GM18505 (cell line): Measurements from ENCODE around the gene IL22RA2.
A peak's percentile ranks its signal among the peaks of the same experiment; 100 is the strongest.
"Not testable (repeated sequence)": the region's sequence is repeated elsewhere in the genome, so short reads cannot be mapped to it uniquely, and the experiment has no call there.

Source experiments
- ATAC-seq: cut with Tn5 transposase; IDR thresholded peaks from one replicate; pipeline ENCODE4 v1.9.1; 2021; ENCODE audit not compliant: unreplicated experiment
- POLR2A ChIP-seq: IDR thresholded peaks from 4 replicates; pipeline ENCODE4 v1.6.1; 2011; ENCODE audit warnings: borderline replicate concordance; ENCODE audit not compliant: insufficient read depth, insufficient read length; ENCODE audit errors: extremely low read depth

The IL22RA2 gene

GRCh38 chr6:137173501-137173900 lies at the start of gene IL22RA2:
Gene IL22RA2, minus strand, starts transcription at chr6:137173644. Its CDS starts 11,895 bp downstream, at chr6:137161749.
- no peak for ATAC-seq
- TF ChIP-seq POLR2A, result no peak

GRCh38 chr6:137222381-137222780 lies 48.9 kb upstream of the IL22RA2 start:
- TF ChIP-seq POLR2A, result no peak
- no peak for ATAC-seq

- no peak for TF ChIP-seq POLR2A
- ATAC-seq, result peak; percentile 8
These were observed 46.3 kb upstream of the IL22RA2 start for GRCh38 chr6:137219664-137220252.

- TF ChIP-seq POLR2A, result peak; percentile 84
- peak; percentile 89 for ATAC-seq
These were observed 45.6 kb upstream of the IL22RA2 start, which contains the start of gene IFNGR1 for GRCh38 chr6:137218917-137219663. Gene IFNGR1, minus strand, starts transcription at chr6:137219385. Its CDS starts 58 bp downstream, at chr6:137219327.

GRCh38 chr6:137218473-137218916 lies 45.1 kb upstream of the IL22RA2 start:
- peak; percentile 49 for TF ChIP-seq POLR2A
- no peak for ATAC-seq

- TF ChIP-seq POLR2A, result no peak
- no peak for ATAC-seq
These were observed 44.5 kb upstream of the IL22RA2 start for GRCh38 chr6:137217801-137218472.

GRCh38 chr6:137216875-137217553 lies 43.6 kb upstream of the IL22RA2 start:
- TF ChIP-seq POLR2A, result peak; percentile 46
- ATAC-seq, result no peak

GRCh38 chr6:137216106-137216505 lies 42.7 kb upstream of the IL22RA2 start:
- ATAC-seq, result no peak
- TF ChIP-seq POLR2A, result no peak

GRCh38 chr6:137215630-137216029 lies 42.2 kb upstream of the IL22RA2 start:
- ATAC-seq, result not testable (repeated sequence)

- no peak for TF ChIP-seq POLR2A
- no peak for ATAC-seq
These were observed 41.5 kb upstream of the IL22RA2 start for GRCh38 chr6:137214931-137215330.

- no peak for TF ChIP-seq POLR2A
- ATAC-seq, result no peak
These were observed 40.4 kb upstream of the IL22RA2 start for GRCh38 chr6:137213813-137214212.

- no peak for TF ChIP-seq POLR2A
These were observed 39.9 kb upstream of the IL22RA2 start for GRCh38 chr6:137213331-137213740.

GRCh38 chr6:137211910-137212309 lies 38.5 kb upstream of the IL22RA2 start:
- ATAC-seq, result no peak

More at GRCh38 chr6:137213331-137213740, 39.9 kb upstream of the IL22RA2 start:
- no peak for ATAC-seq

More at GRCh38 chr6:137211910-137212309, 38.5 kb upstream of the IL22RA2 start:
- TF ChIP-seq POLR2A, result no peak
